CD14-positive monocyte (primary cell): ENCODE results near the gene RALGAPA1. TPM values are rescaled to one million over a fixed set of nuclear protein-coding genes. Genes with fewer than 3 reads are reported as not detected.

Experiments used
- DNase-seq, 3 donors: peaks; one replicate each; pipeline ENCODE4 v3.0.0-alpha.2; 2011 to 2022
- H2AFZ ChIP-seq: 2 replicates; pipeline ENCODE4 v1.6.0; 2012; ENCODE audit warnings: mild to moderate bottlenecking, low read depth, low read length, inconsistent platforms; ENCODE audit not compliant: insufficient read depth, poor library complexity, severe bottlenecking
- H3K27ac ChIP-seq, 2 donors: 1 replicate in 1 of 2; 2 replicates in 1 of 2; pipeline ENCODE4 v1.5.1; 2012 to 2013; ENCODE audit warnings: low read length in 2 of 2, control low read depth in 1 of 2, inconsistent platforms in 1 of 2, low read depth in 1 of 2, mild to moderate bottlenecking in 1 of 2
- H3K27me3 ChIP-seq, 2 donors: one replicate each; pipeline versions ENCODE4 v1.6.0 to v1.6.1; 2011 to 2013; ENCODE audit warnings: low read length in 2 of 2; ENCODE audit not compliant: control insufficient read depth in 2 of 2, insufficient read depth in 2 of 2
- H3K36me3 ChIP-seq, 2 donors: replicated peaks in 1 of 2; 1 replicate in 1 of 2; 2 replicates in 1 of 2; pipeline versions ENCODE4 v1.5.1 to v1.6.1; 2012 to 2013; ENCODE audit warnings: low read length in 2 of 2, control low read depth in 1 of 2, inconsistent platforms in 1 of 2, mild to moderate bottlenecking in 1 of 2; ENCODE audit not compliant: insufficient read depth in 2 of 2, control insufficient read depth in 1 of 2
- H3K4me1 ChIP-seq, 2 donors: 1 replicate in 1 of 2; 2 replicates in 1 of 2; pipeline versions ENCODE4 v1.5.1 to v1.6.1; 2012 to 2013; ENCODE audit warnings: low read length in 2 of 2, control low read depth in 1 of 2, inconsistent platforms in 1 of 2, mild to moderate bottlenecking in 1 of 2, moderate library complexity in 1 of 2; ENCODE audit not compliant: insufficient read depth in 2 of 2, control insufficient read depth in 1 of 2
- H3K4me2 ChIP-seq: replicated peaks from 2 replicates; pipeline ENCODE3; 2012; ENCODE audit warnings: low read length, moderate library complexity, mild to moderate bottlenecking; ENCODE audit not compliant: poor library complexity, severe bottlenecking; ENCODE audit errors: extremely low read depth
- H3K4me3 ChIP-seq, 3 experiments: fragments of 200-600 bp in 1 of 3; sonication (generic) in 1 of 3; replicated peaks in 1 of 3; 1 replicate in 2 of 3; 2 replicates in 1 of 3; pipeline ENCODE4 v1.5.1; 2011 to 2013; ENCODE audit warnings: low read length in 3 of 3, mild to moderate bottlenecking in 3 of 3, control low read depth in 2 of 3, low read depth in 2 of 3, inconsistent platforms in 1 of 3, moderate library complexity in 1 of 3
- H3K79me2 ChIP-seq: 2 replicates; pipeline ENCODE4 v1.6.0; 2012; ENCODE audit warnings: mild to moderate bottlenecking, control low read depth, inconsistent platforms, low read length, moderate library complexity; ENCODE audit not compliant: insufficient read depth
- H3K9ac ChIP-seq: 2 replicates; pipeline ENCODE4 v1.6.0; 2017; ENCODE audit warnings: low read length, mild to moderate bottlenecking; ENCODE audit not compliant: insufficient read depth, poor library complexity, severe bottlenecking
- H3K9me3 ChIP-seq, 2 donors: replicated peaks in 1 of 2; 1 replicate in 1 of 2; 2 replicates in 1 of 2; pipeline versions ENCODE4 v1.5.1 to v1.6.1; 2012 to 2013; ENCODE audit warnings: low read length in 2 of 2, control low read depth in 1 of 2; ENCODE audit not compliant: control insufficient read depth in 1 of 2, insufficient read depth in 1 of 2
- H4K20me1 ChIP-seq: 2 replicates; pipeline ENCODE4 v1.6.0; 2012; ENCODE audit warnings: mild to moderate bottlenecking, low read length, control low read depth, moderate library complexity; ENCODE audit not compliant: insufficient read depth
- H3K27ac Mint-ChIP-seq, 7 donors: one replicate each; pipeline ENCODE4 v1.8.0; 2020; ENCODE audit warnings: mild to moderate bottlenecking in 7 of 7, mixed read lengths in 7 of 7, moderate library complexity in 6 of 7, inconsistent platforms in 2 of 7
- H3K27me3 Mint-ChIP-seq, 3 donors: one replicate each; pipeline ENCODE4 v1.8.0; 2021 to 2022; ENCODE audit warnings: low read depth in 3 of 3, mild to moderate bottlenecking in 3 of 3, mixed read lengths in 3 of 3, moderate library complexity in 3 of 3, inconsistent platforms in 1 of 3
- H3K36me3 Mint-ChIP-seq, 2 donors: one replicate each; pipeline ENCODE4 v1.8.0; 2020; ENCODE audit warnings: mixed read lengths in 2 of 2, inconsistent platforms in 1 of 2, mild to moderate bottlenecking in 1 of 2
- H3K4me1 Mint-ChIP-seq: one replicate; pipeline ENCODE4 v1.8.0; 2020; ENCODE audit warnings: mild to moderate bottlenecking, mixed read lengths
- H3K4me3 Mint-ChIP-seq, 2 donors: one replicate each; pipeline ENCODE4 v1.8.0; 2020; ENCODE audit warnings: mild to moderate bottlenecking in 2 of 2, mixed read lengths in 2 of 2, moderate library complexity in 1 of 2
- H3K9me3 Mint-ChIP-seq, 7 donors: one replicate each; pipeline ENCODE4 v1.8.0; 2020 to 2022; ENCODE audit warnings: mixed read lengths in 7 of 7, mild to moderate bottlenecking in 6 of 7, moderate library complexity in 6 of 7, inconsistent platforms in 2 of 7
- WGBS: methylation state at CpG from one replicate; pipeline ENCODE4 v1.1.5; 2013; ENCODE audit warnings: missing lambda C conversion rate; ENCODE audit not compliant: insufficient coverage; 5-methylcytosine and 5-hydroxymethylcytosine counted together
- intact Hi-C, 2 donors: fragments of 100-400 bp; cut with micrococcal nuclease; formaldehyde crosslinking; loops; one replicate each; pipeline versions ENCODE4 v1.15.0 to v1.15.1; 2023
- polyA plus RNA-seq, 3 donors: library from polyadenylated mRNA; depleted of rRNA in 1 of 3; unstranded in 2 of 3; stranded (reverse) in 1 of 3; fragments of 300-500 nt in 2 of 3; fragments of >200 nt in 1 of 3; fragmentation: Illumina TruSeq in 2 of 3; gene quantifications; 1 replicate in 2 of 3; 2 replicates in 1 of 3; pipeline ENCODE4 v1.2.3, GENCODE V29; 2012 to 2021
- TF ChIP-seq, protein P1 (sequence below): fragments of 200-600 bp; IDR thresholded peaks from one replicate; pipeline ENCODE4 v1.8.0; 2022; ENCODE audit warnings: antibody characterized with exemption, mild to moderate bottlenecking

RALGAPA1 gene
- polyA plus RNA-seq, 3 donors = 3.2 to 7.4 (median 4.1) TPM

DNA sequence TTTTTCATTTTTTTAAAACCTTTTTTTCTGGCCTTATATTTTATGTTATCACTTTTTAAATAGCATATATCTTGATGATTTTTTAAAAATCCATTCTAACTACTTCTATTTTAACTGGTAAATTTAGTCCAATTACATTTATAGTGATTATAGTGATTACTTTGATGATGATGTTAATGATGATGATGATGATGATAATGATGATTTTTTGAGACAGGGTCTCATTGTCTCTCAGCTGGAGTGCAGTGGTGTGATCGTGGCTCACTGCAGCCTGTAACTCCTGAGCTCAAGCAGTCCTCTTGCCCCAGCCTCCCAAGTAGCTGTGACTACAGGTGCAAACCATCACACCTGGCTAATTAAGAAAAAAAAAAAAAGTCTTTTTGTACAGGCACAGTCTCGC, 44.1 kb upstream of the RALGAPA1 start:
- DNase-seq = no peak
- H3K79me2 ChIP-seq = no peaks in the 10 kb centered on the region
- no peaks in the 10 kb centered on the region for H3K9me3 ChIP-seq
- WGBS = no CpG with 5 or more reads among the region's 2 CpGs
- Mint-ChIP-seq H3K9me3 (peaks cover 0 to 5% (median 0%) of the 10 kb centered on the region in 7 donors), H3K4me3 (no peak overlapping the region), H3K27ac (no peak overlapping the region), H3K36me3 (peaks cover 22 to 25% of the 10 kb centered on the region in 2 donors), H3K4me1 (peaks cover 12% of the 10 kb centered on the region), H3K27me3 (peaks cover 0 to 2% (median 0%) of the 10 kb centered on the region in 3 donors)
- no peaks in the 10 kb centered on the region for H3K27me3 ChIP-seq
- H4K20me1 ChIP-seq = no peaks in the 10 kb centered on the region
- H3K36me3 ChIP-seq = no peaks in the 10 kb centered on the region
- H3K27ac ChIP-seq = no peak overlapping the region
- no peak overlapping the region for H3K4me2 ChIP-seq
- TF ChIP-seq, protein P1, sequence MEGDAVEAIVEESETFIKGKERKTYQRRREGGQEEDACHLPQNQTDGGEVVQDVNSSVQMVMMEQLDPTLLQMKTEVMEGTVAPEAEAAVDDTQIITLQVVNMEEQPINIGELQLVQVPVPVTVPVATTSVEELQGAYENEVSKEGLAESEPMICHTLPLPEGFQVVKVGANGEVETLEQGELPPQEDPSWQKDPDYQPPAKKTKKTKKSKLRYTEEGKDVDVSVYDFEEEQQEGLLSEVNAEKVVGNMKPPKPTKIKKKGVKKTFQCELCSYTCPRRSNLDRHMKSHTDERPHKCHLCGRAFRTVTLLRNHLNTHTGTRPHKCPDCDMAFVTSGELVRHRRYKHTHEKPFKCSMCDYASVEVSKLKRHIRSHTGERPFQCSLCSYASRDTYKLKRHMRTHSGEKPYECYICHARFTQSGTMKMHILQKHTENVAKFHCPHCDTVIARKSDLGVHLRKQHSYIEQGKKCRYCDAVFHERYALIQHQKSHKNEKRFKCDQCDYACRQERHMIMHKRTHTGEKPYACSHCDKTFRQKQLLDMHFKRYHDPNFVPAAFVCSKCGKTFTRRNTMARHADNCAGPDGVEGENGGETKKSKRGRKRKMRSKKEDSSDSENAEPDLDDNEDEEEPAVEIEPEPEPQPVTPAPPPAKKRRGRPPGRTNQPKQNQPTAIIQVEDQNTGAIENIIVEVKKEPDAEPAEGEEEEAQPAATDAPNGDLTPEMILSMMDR = no peak
- no peak overlapping the region for H2AFZ ChIP-seq
- intact Hi-C loops = no loop called here
- peaks cover 4 to 10% of the 10 kb centered on the region in 2 donors for H3K4me1 ChIP-seq
- H3K9ac ChIP-seq = no peak overlapping the region
- H3K4me3 ChIP-seq = no peak overlapping the region

GRCh38 chr14:35851823-35852222, 42.7 kb upstream of the RALGAPA1 start:
- H3K27me3 Mint-ChIP-seq = peaks cover 0 to 2% (median 0%) of the 10 kb centered on the region in 3 donors
- H3K79me2 ChIP-seq = no peaks in the 10 kb centered on the region
- no peak overlapping the region for H3K4me2 ChIP-seq
- intact Hi-C loops = no loop called here
- H3K27ac Mint-ChIP-seq = no peak overlapping the region
- no peak for DNase-seq
- no peak overlapping the region for H3K4me3 ChIP-seq
- H3K4me3 Mint-ChIP-seq = no peak overlapping the region
- TF ChIP-seq, protein P1 = no peak
- peaks cover 2 to 10% of the 10 kb centered on the region in 2 donors for H3K4me1 ChIP-seq
- no peaks in the 10 kb centered on the region for H3K36me3 ChIP-seq
- H3K9me3 Mint-ChIP-seq = peaks cover 0 to 5% (median 0%) of the 10 kb centered on the region in 7 donors
- H3K9ac ChIP-seq = no peak overlapping the region
- H3K36me3 Mint-ChIP-seq = peaks cover 22 to 23% of the 10 kb centered on the region in 2 donors
- peaks cover 10% of the 10 kb centered on the region for H3K4me1 Mint-ChIP-seq
- H3K27me3 ChIP-seq = no peaks in the 10 kb centered on the region
- no peaks in the 10 kb centered on the region for H3K9me3 ChIP-seq
- no peak overlapping the region for H2AFZ ChIP-seq
- H4K20me1 ChIP-seq = no peaks in the 10 kb centered on the region
- 83% methylated on average over 1 of the region's 3 CpGs for WGBS
- H3K27ac ChIP-seq = no peak overlapping the region
